ENCODE results near the gene SH3PXD2B.

SH3PXD2B gene

GRCh38 chr5:172436879-172437369 lies 17.4 kb downstream of the SH3PXD2B start:
- no peak for DNase-seq (ENCODE audit: low read depth)

- DNase-seq (ENCODE audit: low read depth): no peak
Observed at GRCh38 chr5:172436078-172436878, 18.0 kb downstream of the SH3PXD2B start.

- DNase-seq (ENCODE audit: low read depth): no peak
Observed at GRCh38 chr5:172435362-172436077, 18.8 kb downstream of the SH3PXD2B start.

- no peak for DNase-seq (ENCODE audit: low read depth)
Observed at GRCh38 chr5:172434251-172434650, 20.1 kb downstream of the SH3PXD2B start.

GRCh38 chr5:172433513-172433912 lies 20.8 kb downstream of the SH3PXD2B start:
- no peak for DNase-seq (ENCODE audit: low read depth)

GRCh38 chr5:172433071-172433470 lies 21.3 kb downstream of the SH3PXD2B start:
- no peak for DNase-seq (ENCODE audit: low read depth)

- DNase-seq (ENCODE audit: low read depth): no peak
Observed at GRCh38 chr5:172430354-172430753, 24.0 kb downstream of the SH3PXD2B start.

- DNase-seq (ENCODE audit: low read depth): no peak
Observed at GRCh38 chr5:172429201-172429940, 25.0 kb downstream of the SH3PXD2B start.

- DNase-seq (ENCODE audit: low read depth): no peak
Observed at GRCh38 chr5:172428224-172429166, 25.8 kb downstream of the SH3PXD2B start.

- DNase-seq (ENCODE audit: low read depth): no peak
Observed at GRCh38 chr5:172427202-172427601, 27.1 kb downstream of the SH3PXD2B start.

GRCh38 chr5:172426086-172426485 lies 28.2 kb downstream of the SH3PXD2B start:
- DNase-seq (ENCODE audit: low read depth): no peak

- DNase-seq (ENCODE audit: low read depth): no peak
Observed at GRCh38 chr5:172425402-172425801, 28.9 kb downstream of the SH3PXD2B start.

GRCh38 chr5:172424808-172425207 lies 29.5 kb downstream of the SH3PXD2B start:
- no peak for DNase-seq (ENCODE audit: low read depth)

- DNase-seq (ENCODE audit: low read depth): no peak
Observed at GRCh38 chr5:172424111-172424490, 30.2 kb downstream of the SH3PXD2B start.

- DNase-seq (ENCODE audit: low read depth): no peak
Observed at GRCh38 chr5:172423379-172424110, 30.8 kb downstream of the SH3PXD2B start.

- no peak for DNase-seq (ENCODE audit: low read depth)
Observed at GRCh38 chr5:172422255-172422654, 32.1 kb downstream of the SH3PXD2B start.

GRCh38 chr5:172421020-172421419 lies 33.3 kb downstream of the SH3PXD2B start:
- no peak for DNase-seq (ENCODE audit: low read depth)

- peak; percentile 82 for DNase-seq (ENCODE audit: low read depth)
Observed at GRCh38 chr5:172420235-172420939, 33.9 kb downstream of the SH3PXD2B start.

GRCh38 chr5:172418862-172419814 lies 35.2 kb downstream of the SH3PXD2B start:
- DNase-seq (ENCODE audit: low read depth): no peak
